Subcutaneous adipose tissue (tissue), 4 donors: Measurements from ENCODE around the gene CCDC92. TPM values are rescaled to one million over a fixed set of nuclear protein-coding genes. Genes with fewer than 3 reads are reported as not detected.

ENCODE experiments used
- CTCF ChIP-seq: fragments of 450-650 bp; IDR thresholded peaks from one replicate; pipeline ENCODE4 v1.5.1; 2016; ENCODE audit warnings: low read depth, mild to moderate bottlenecking, control low read depth, antibody characterized with exemption, moderate library complexity
- total RNA-seq, 4 donors: library from RNA; depleted of rRNA; stranded (reverse); fragments of >200 nt; gene quantifications; one replicate each; pipeline ENCODE4 v1.1.0, GENCODE V29; 2016

CCDC92 gene
- total RNA-seq, 4 donors from 2014 or later: 30.3 to 72.3 (median 37.8) TPM

- TF ChIP-seq CTCF: no peak
These were observed 30.9 kb downstream of the CCDC92 start for GRCh38 chr12:123941624-123942237.

GRCh38 chr12:123941000-123941399 lies 31.6 kb downstream of the CCDC92 start:
- no peak for TF ChIP-seq CTCF

GRCh38 chr12:123940627-123940966 lies 32.0 kb downstream of the CCDC92 start:
- no peak for TF ChIP-seq CTCF

GRCh38 chr12:123939716-123940626 lies 32.7 kb downstream of the CCDC92 start:
- TF ChIP-seq CTCF: no peak

GRCh38 chr12:123938679-123939480 lies 33.8 kb downstream of the CCDC92 start:
- TF ChIP-seq CTCF: no peak

GRCh38 chr12:123937707-123938591 lies 34.7 kb downstream of the CCDC92 start:
- TF ChIP-seq CTCF: no peak
